Cardiac fibroblast (primary cell): ENCODE measurements around the gene WDR36.

Source experiments
- DNase-seq, 2 donors: peaks; one replicate each; pipeline versions ENCODE4 v3.0.0 to v3.0.0-alpha.2; 2010; ENCODE audit warnings: low read depth in 2 of 2
- H3K4me3 ChIP-seq, 2 donors: replicated peaks in 1 of 2; 1 replicate in 1 of 2; 2 replicates in 1 of 2; pipeline ENCODE4 v1.5.1; 2011; ENCODE audit warnings: low read depth in 2 of 2, low read length in 2 of 2, mild to moderate bottlenecking in 2 of 2, moderate library complexity in 1 of 2
- CTCF ChIP-seq: IDR thresholded peaks from one replicate; pipeline ENCODE4 v1.5.1; 2011; ENCODE audit warnings: low read depth, mild to moderate bottlenecking, low read length, inconsistent platforms

The WDR36 gene

DNA sequence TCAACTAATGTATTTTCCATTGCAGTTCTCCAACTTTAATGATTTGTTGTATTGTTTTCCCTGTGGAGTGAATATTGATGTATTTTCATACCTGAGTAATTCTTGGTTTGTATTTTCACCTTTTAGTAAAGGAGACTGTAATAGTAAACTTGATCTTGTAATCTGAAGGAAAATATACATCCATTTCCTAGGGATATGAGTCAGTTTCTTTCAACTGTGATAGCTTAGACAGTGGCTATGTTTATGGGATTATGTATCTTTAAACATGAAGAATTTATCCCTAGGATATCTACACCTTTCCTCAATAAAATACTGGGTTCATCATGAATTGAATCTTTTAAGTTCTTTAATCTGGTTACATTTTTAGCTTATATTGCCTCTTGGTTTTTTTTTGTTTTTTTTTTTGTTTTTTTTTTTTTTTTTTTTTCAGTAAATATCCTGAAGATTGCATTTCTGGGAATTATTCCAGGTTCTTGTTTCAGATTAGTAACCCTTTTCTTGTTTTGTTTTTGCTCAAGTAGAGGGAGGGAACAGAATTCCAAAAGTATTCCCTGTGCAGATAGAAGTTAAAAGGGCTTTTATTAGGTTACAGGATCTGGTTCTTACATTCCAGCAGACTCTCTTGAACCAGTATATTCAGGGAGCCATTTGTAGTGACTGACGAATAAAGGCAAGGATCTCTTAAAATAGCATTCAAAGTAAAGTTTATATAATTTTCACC lies 7.1 kb downstream of the WDR36 start:
- H3K4me3 ChIP-seq, result no peak overlapping the region
- DNase-seq, result peak; percentile 40 to 68
- no peak for TF ChIP-seq CTCF

DNA sequence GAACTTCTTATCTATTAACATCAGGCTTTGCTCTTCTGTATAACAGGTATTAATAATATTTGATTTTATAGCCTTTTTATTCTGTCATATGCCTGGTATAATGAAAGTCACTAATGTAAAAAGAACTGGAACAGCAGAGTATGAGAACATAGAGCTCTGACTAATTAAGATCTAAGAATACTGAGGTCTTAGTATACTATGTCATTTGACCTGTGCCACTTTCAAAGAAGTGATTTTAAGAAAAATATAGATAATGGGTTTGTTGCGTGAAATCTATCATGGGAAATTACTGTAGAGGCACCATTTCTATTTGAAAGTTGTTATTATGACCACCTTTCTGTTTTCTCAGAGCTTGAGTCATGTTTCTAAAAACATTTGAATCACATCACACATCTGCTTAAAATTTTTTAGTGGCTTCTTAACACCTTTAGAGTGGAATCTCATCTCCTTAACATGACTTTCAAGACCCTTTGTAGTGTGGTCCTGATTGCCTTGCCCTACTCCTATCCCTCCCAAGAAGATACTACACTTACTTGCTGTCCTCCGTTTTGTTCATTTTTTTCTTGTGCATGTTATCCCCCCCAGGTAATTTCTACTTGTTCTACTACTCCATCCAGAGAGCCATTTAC lies 14.3 kb downstream of the WDR36 start:
- TF ChIP-seq CTCF, result no peak
- no peak overlapping the region for H3K4me3 ChIP-seq
- no peak for DNase-seq

- no peak for TF ChIP-seq CTCF
- no peak overlapping the region for H3K4me3 ChIP-seq
- DNase-seq, result peak in 1 of 2 donors; percentile 16
Observed at GRCh38 chr5:111107371-111107770, 15.2 kb downstream of the WDR36 start.

DNA sequence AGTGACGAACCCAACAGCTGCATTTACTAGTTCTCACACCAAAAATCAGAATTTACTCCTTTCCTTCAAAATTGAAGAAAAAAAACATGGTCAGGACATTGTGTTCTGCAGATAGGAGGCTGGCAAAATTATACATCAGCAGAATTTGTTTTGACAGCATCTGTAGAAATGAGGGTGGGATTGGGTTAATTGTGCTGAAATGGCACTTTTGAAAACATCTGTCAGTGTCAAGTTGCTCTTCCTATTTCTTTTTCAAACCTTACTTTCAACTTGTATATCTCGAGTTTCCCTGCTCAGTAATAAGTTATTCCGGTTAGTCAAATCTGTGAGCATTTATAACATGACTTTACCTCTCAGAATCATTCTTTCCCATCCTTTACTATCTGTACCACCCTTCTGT lies 19.8 kb downstream of the WDR36 start:
- no peak for DNase-seq
- TF ChIP-seq CTCF, result no peak
- no peak overlapping the region for H3K4me3 ChIP-seq

DNA sequence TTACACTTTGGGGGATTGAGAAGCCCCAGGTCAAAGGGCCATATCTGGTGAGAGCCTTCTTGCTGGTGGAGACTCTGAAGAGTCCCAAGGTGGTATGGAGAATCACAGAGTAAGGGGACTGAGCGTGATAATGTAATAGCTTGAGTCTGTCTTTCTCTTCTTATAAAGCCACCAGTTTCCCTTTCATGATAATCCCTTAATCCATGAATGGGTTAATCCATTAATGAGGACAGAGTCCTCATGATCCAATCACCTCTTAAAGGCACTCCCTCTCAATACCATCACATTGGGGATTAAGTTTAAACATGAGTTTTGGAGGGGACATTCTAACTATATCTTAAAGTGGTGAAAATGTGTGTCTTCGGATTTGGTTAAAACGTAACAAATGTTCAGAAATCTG lies 21.5 kb downstream of the WDR36 start:
- no peak for DNase-seq
- no peak overlapping the region for H3K4me3 ChIP-seq
- no peak for TF ChIP-seq CTCF

DNA sequence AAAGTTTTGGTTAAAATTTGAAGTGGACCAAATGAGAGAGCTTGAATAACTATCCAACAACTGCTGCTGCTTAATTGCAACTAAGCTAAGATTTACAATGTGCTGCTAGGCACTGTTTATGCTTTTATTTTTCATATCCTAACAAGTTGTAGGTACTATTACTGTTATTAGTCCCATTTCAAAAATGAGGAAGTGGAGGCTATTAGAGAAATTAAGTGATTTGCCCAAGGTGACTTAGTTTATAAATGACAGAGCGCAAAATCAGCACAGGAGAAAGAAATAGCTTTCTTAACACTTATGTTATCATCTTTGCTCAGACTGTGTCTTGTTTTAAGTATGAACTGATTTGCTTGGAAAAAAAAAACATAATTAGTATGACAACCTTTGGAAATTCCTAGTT lies 23.1 kb downstream of the WDR36 start:
- no peak for TF ChIP-seq CTCF
- H3K4me3 ChIP-seq, result no peak overlapping the region

More for the DNA sequence above, 23.1 kb downstream of the WDR36 start:
- no peak for DNase-seq
